Mesendoderm (in vitro differentiated cells): Measurements from ENCODE around the gene GPR152.
"Not testable (repeated sequence)": the region's sequence is repeated elsewhere in the genome, so short reads cannot be mapped to it uniquely, and the experiment has no call there.

Experiments used
- DNase-seq: peaks from one replicate; pipeline ENCODE4 v3.0.0; 2013
- H2AK5ac ChIP-seq: 2 replicates; pipeline ENCODE4 v1.6.1; 2013; ENCODE audit warnings: low read length, inconsistent platforms
- H2BK120ac ChIP-seq: 2 replicates; pipeline ENCODE4 v1.6.1; 2013; ENCODE audit warnings: low read depth, mild to moderate bottlenecking, low read length, moderate library complexity, mixed read lengths
- H2BK15ac ChIP-seq: replicated peaks from 2 replicates; pipeline ENCODE4 v1.6.1; 2013; ENCODE audit warnings: low read depth, mild to moderate bottlenecking, moderate library complexity
- H2BK5ac ChIP-seq: 2 replicates; pipeline ENCODE4 v1.6.1; 2013; ENCODE audit warnings: low read length, inconsistent platforms
- H3K18ac ChIP-seq: 2 replicates; pipeline ENCODE4 v1.6.1; 2013; ENCODE audit warnings: mild to moderate bottlenecking, low read length, mixed read lengths
- H3K23ac ChIP-seq: one replicate; pipeline ENCODE4 v1.6.1; 2013; ENCODE audit warnings: low read length
- H3K27ac ChIP-seq: 2 replicates; pipeline ENCODE4 v1.5.1; 2013; ENCODE audit warnings: low read depth, mild to moderate bottlenecking, inconsistent platforms, low read length, moderate library complexity
- H3K27me3 ChIP-seq: 2 replicates; pipeline ENCODE4 v1.6.1; 2013; ENCODE audit warnings: low read length, control low read depth, mild to moderate bottlenecking, inconsistent platforms; ENCODE audit not compliant: insufficient read depth, poor library complexity
- H3K36me3 ChIP-seq: 2 replicates; pipeline ENCODE4 v1.6.1; 2013; ENCODE audit warnings: low read length, inconsistent platforms; ENCODE audit not compliant: control insufficient read depth, insufficient read depth
- H3K4ac ChIP-seq: one replicate; pipeline ENCODE4 v1.6.1; 2013; ENCODE audit warnings: low read depth, mild to moderate bottlenecking, low read length, moderate library complexity
- H3K4me1 ChIP-seq: 2 replicates; pipeline ENCODE4 v1.6.1; 2013; ENCODE audit warnings: low read depth, low read length, inconsistent platforms; ENCODE audit not compliant: control insufficient read depth
- H3K4me2 ChIP-seq: 2 replicates; pipeline ENCODE4 v1.6.1; 2013; ENCODE audit warnings: low read length
- H3K4me3 ChIP-seq: 2 replicates; pipeline ENCODE4 v1.5.1; 2013; ENCODE audit warnings: mild to moderate bottlenecking, low read length
- H3K56ac ChIP-seq: one replicate; pipeline ENCODE4 v1.6.1; 2013; ENCODE audit warnings: low read length
- H3K79me1 ChIP-seq: 2 replicates; pipeline ENCODE4 v1.6.1; 2013; ENCODE audit warnings: low read length, inconsistent platforms
- H3K79me2 ChIP-seq: 2 replicates; pipeline ENCODE4 v1.6.1; 2013; ENCODE audit warnings: mild to moderate bottlenecking, low read length; ENCODE audit not compliant: control insufficient read depth, insufficient read depth
- H3K9ac ChIP-seq: 2 replicates; pipeline ENCODE4 v1.6.1; 2013; ENCODE audit warnings: low read length, inconsistent platforms
- H4K5ac ChIP-seq: one replicate; pipeline ENCODE4 v1.6.1; 2013; ENCODE audit warnings: low read length
- H4K8ac ChIP-seq: one replicate; pipeline ENCODE4 v1.6.1; 2013; ENCODE audit warnings: low read depth, mild to moderate bottlenecking, control low read depth, low read length, moderate library complexity
- WGBS: extraction: QIAGEN DNeasy Blood & Tissue Kit; methylation state at CpG from one replicate; pipeline ENCODE4 v1.1.7; 2013; ENCODE audit warnings: low lambda C conversion rate, missing lambda C conversion rate; ENCODE audit not compliant: insufficient coverage; ENCODE audit errors: extremely low coverage; 5-methylcytosine and 5-hydroxymethylcytosine counted together

GPR152 gene

GRCh38 chr11:67483831-67484665, 31.5 kb upstream of the GPR152 start:
- Histone ChIP-seq H3K18ac (no peak overlapping the region), H3K4me1 (no peaks in the 10 kb centered on the region), H3K79me1 (peaks cover 1% of the 10 kb centered on the region), H2BK15ac (no peak overlapping the region), H3K56ac (no peak overlapping the region), H3K4me2 (no peak overlapping the region), H2BK5ac (no peak overlapping the region), H3K23ac (no peak overlapping the region), H3K79me2 (no peaks in the 10 kb centered on the region), H4K8ac (no peak overlapping the region), H2AK5ac (no peak overlapping the region), H3K36me3 (no peaks in the 10 kb centered on the region), H3K27ac (no peak overlapping the region), H2BK120ac (no peak overlapping the region), H4K5ac (no peak overlapping the region), H3K4me3 (no peak overlapping the region), H3K9ac (no peak overlapping the region), H3K4ac (no peak overlapping the region), H3K27me3 (no peaks in the 10 kb centered on the region)
- DNase-seq: no peak
- no CpG with 5 or more reads among the region's 16 CpGs for WGBS

- DNase-seq: peak; percentile 99
- H3K4me2 ChIP-seq: peak within 1 kb of the TSS; percentile 62
- no peak within 1 kb of the TSS for H2BK5ac ChIP-seq
- H3K79me1 ChIP-seq: peaks cover 1% of the 10 kb centered on the region
- peak within 1 kb of the TSS; percentile 76 for H3K9ac ChIP-seq
- no peaks in the 10 kb centered on the region for H3K4me1 ChIP-seq
- H3K18ac ChIP-seq: no peak within 1 kb of the TSS
- WGBS: no CpG with 5 or more reads among the region's 60 CpGs
- no peaks in the 10 kb centered on the region for H3K79me2 ChIP-seq
- no peaks in the 10 kb centered on the region for H3K27me3 ChIP-seq
- no peak within 1 kb of the TSS for H3K27ac ChIP-seq
- H3K23ac ChIP-seq: no peak within 1 kb of the TSS
- H3K4ac ChIP-seq: no peak within 1 kb of the TSS
- no peaks in the 10 kb centered on the region for H3K36me3 ChIP-seq
- no peak within 1 kb of the TSS for H4K8ac ChIP-seq
- no peak within 1 kb of the TSS for H4K5ac ChIP-seq
- H2BK120ac ChIP-seq: no peak within 1 kb of the TSS
- peak within 1 kb of the TSS; percentile 56 for H3K4me3 ChIP-seq
- peak within 1 kb of the TSS; percentile 90 for H3K56ac ChIP-seq
- no peak within 1 kb of the TSS for H2BK15ac ChIP-seq
- H2AK5ac ChIP-seq: no peak within 1 kb of the TSS
Observed at GRCh38 chr11:67482827-67483798, 30.6 kb upstream of the GPR152 start, which contains the start of gene AIP. AIP (plus strand) TSS chr11:67483026; CDS start chr11:67483159, 133 bp downstream.

GRCh38 chr11:67482275-67482826, 29.8 kb upstream of the GPR152 start:
- H3K4ac ChIP-seq: no peak overlapping the region
- peak overlapping the region; percentile 62 for H3K4me2 ChIP-seq
- no peaks in the 10 kb centered on the region for H3K36me3 ChIP-seq
- H4K5ac ChIP-seq: no peak overlapping the region
- H2BK120ac ChIP-seq: no peak overlapping the region
- H3K79me1 ChIP-seq: peaks cover 1% of the 10 kb centered on the region
- H2BK15ac ChIP-seq: no peak overlapping the region
- H3K27ac ChIP-seq: no peak overlapping the region
- no CpG with 5 or more reads among the region's 19 CpGs for WGBS
- no peaks in the 10 kb centered on the region for H3K79me2 ChIP-seq
- no peak overlapping the region for H4K8ac ChIP-seq
- H3K9ac ChIP-seq: peak overlapping the region; percentile 59
- H3K23ac ChIP-seq: no peak overlapping the region
- no peak overlapping the region for H2AK5ac ChIP-seq
- H3K27me3 ChIP-seq: no peaks in the 10 kb centered on the region
- DNase-seq: no peak
- H3K4me1 ChIP-seq: no peaks in the 10 kb centered on the region
- H3K56ac ChIP-seq: peak overlapping the region; percentile 76
- no peak overlapping the region for H3K4me3 ChIP-seq
- H2BK5ac ChIP-seq: no peak overlapping the region
- no peak overlapping the region for H3K18ac ChIP-seq

- no CpG with 5 or more reads among the region's 16 CpGs for WGBS
- H2BK15ac ChIP-seq, H3K4ac ChIP-seq, H2BK5ac ChIP-seq, H3K4me3 ChIP-seq, DNase-seq, H3K4me1 ChIP-seq, H3K4me2 ChIP-seq, H2BK120ac ChIP-seq, H3K18ac ChIP-seq, H3K9ac ChIP-seq, H4K5ac ChIP-seq, H3K56ac ChIP-seq, H3K27ac ChIP-seq, H3K27me3 ChIP-seq, H3K79me2 ChIP-seq, H3K36me3 ChIP-seq, H2AK5ac ChIP-seq, H3K79me1 ChIP-seq, H4K8ac ChIP-seq, H3K23ac ChIP-seq: not testable (repeated sequence)
Observed at GRCh38 chr11:67477344-67478050, 25.0 kb upstream of the GPR152 start.

GRCh38 chr11:67476692-67477091, 24.2 kb upstream of the GPR152 start:
- H3K36me3 ChIP-seq, H3K4me3 ChIP-seq, H2BK5ac ChIP-seq, DNase-seq, H3K9ac ChIP-seq, H3K23ac ChIP-seq, H3K56ac ChIP-seq, H2AK5ac ChIP-seq, H4K8ac ChIP-seq, H2BK120ac ChIP-seq, H3K27me3 ChIP-seq, H3K4ac ChIP-seq, H4K5ac ChIP-seq, H3K27ac ChIP-seq, H3K79me2 ChIP-seq, H3K4me2 ChIP-seq, H3K4me1 ChIP-seq, H3K18ac ChIP-seq, H2BK15ac ChIP-seq, H3K79me1 ChIP-seq: not testable (repeated sequence)
- no CpG with 5 or more reads among the region's 10 CpGs for WGBS
